ENCODE measurements around the gene OR6V1. TPM values are rescaled to one million over a fixed set of nuclear protein-coding genes. Genes with fewer than 3 reads are reported as not detected.

OR6V1 gene
- total RNA-seq, 2 experiments from 2014 or later = not detected

GRCh38 chr7:143018931-143019330, 33.2 kb upstream of the OR6V1 start:
- DNase-seq (no peak), ATAC-seq (ENCODE audit: poor library complexity) (no peak)
- Mint-ChIP-seq H3K9me3 (peaks cover 2% of the 10 kb centered on the region), H3K36me3 (ENCODE audit: low read depth) (no peaks in the 10 kb centered on the region), H3K27me3 (peaks cover 16% of the 10 kb centered on the region), H3K27ac (no peak overlapping the region), H3K4me3 (no peak overlapping the region), H3K4me1 (ENCODE audit: low read depth) (no peaks in the 10 kb centered on the region)
- Histone ChIP-seq H3K27me3 (ENCODE audit: control insufficient read depth in 1 of 2, insufficient read depth in 2 of 2, low read length in 2 of 2) (peaks cover 0 to 12% of the 10 kb centered on the region in 2 experiments), H3K4me1 (ENCODE audit: insufficient read depth, low read length) (no peaks in the 10 kb centered on the region), H3K4me3 (ENCODE audit: low read length) (no peak overlapping the region), H3K36me3 (ENCODE audit: insufficient read depth, low read length) (no peaks in the 10 kb centered on the region), H3K9me3 (ENCODE audit: control insufficient read depth in 1 of 2, insufficient read depth in 1 of 2, low read length in 2 of 2) (no peaks in the 10 kb centered on the region), H3K27ac (ENCODE audit: low read depth in 1 of 2, low read length in 2 of 2) (no peak overlapping the region)
- intact Hi-C loops (cut with DNase I, micrococcal nuclease) = no loop called here
- POLR2A ChIA-PET = no interaction called here
- TF ChIP-seq CTCF (IDR thresholded peaks at IDR 0.05) = no peak
- CTCF ChIA-PET = interaction anchor here (0.8 to 2.5 kb wide), 3 partner anchors 10 to 196 kb away, joined by 3 to 13 read pairs (median 4); no protein-coding TSS in a partner anchor

GRCh38 chr7:143023047-143023446, 29.1 kb upstream of the OR6V1 start:
- CTCF ChIA-PET = interaction anchor here (0.7 to 0.8 kb wide), 2 partner anchors 15 to 20 kb away, joined by 3 to 5 read pairs; no protein-coding TSS in a partner anchor
- H3K27ac ChIP-seq (ENCODE audit: low read depth in 1 of 2, low read length in 2 of 2) = no peak overlapping the region
- H3K4me3 Mint-ChIP-seq = no peak overlapping the region
- DNase-seq (no peak), ATAC-seq (ENCODE audit: poor library complexity) (no peak)
- no peak overlapping the region for H3K4me3 ChIP-seq (ENCODE audit: low read length)
- no peaks in the 10 kb centered on the region for H3K27me3 ChIP-seq (ENCODE audit: control insufficient read depth in 1 of 2, insufficient read depth in 2 of 2, low read length in 2 of 2)
- no peak overlapping the region for H3K27ac Mint-ChIP-seq
- no peaks in the 10 kb centered on the region for H3K36me3 Mint-ChIP-seq (ENCODE audit: low read depth)
- POLR2A ChIA-PET = no interaction called here
- peaks cover 28% of the 10 kb centered on the region for H3K27me3 Mint-ChIP-seq
- peaks cover 2% of the 10 kb centered on the region for H3K9me3 Mint-ChIP-seq
- no peaks in the 10 kb centered on the region for H3K4me1 ChIP-seq (ENCODE audit: insufficient read depth, low read length)
- H3K9me3 ChIP-seq (ENCODE audit: control insufficient read depth in 1 of 2, insufficient read depth in 1 of 2, low read length in 2 of 2) = no peaks in the 10 kb centered on the region
- no peaks in the 10 kb centered on the region for H3K36me3 ChIP-seq (ENCODE audit: insufficient read depth, low read length)
- H3K4me1 Mint-ChIP-seq (ENCODE audit: low read depth) = no peaks in the 10 kb centered on the region
- no peak for TF ChIP-seq CTCF (IDR thresholded peaks at IDR 0.05)
- intact Hi-C loops (cut with DNase I, micrococcal nuclease) = no loop called here

- CTCF ChIA-PET = no interaction called here
Observed at GRCh38 chr7:143025371-143025770, 26.8 kb upstream of the OR6V1 start.

More at GRCh38 chr7:143025371-143025770, 26.8 kb upstream of the OR6V1 start:
- no peaks in the 10 kb centered on the region for H3K36me3 Mint-ChIP-seq (ENCODE audit: low read depth)
- intact Hi-C loops (cut with DNase I, micrococcal nuclease) = no loop called here
- DNase-seq = no peak
- TF ChIP-seq CTCF (IDR thresholded peaks at IDR 0.05) = no peak
- Histone ChIP-seq H3K4me3 (ENCODE audit: low read length) (no peak overlapping the region), H3K27me3 (ENCODE audit: control insufficient read depth in 1 of 2, insufficient read depth in 2 of 2, low read length in 2 of 2) (peaks cover 4 to 14% of the 10 kb centered on the region in 2 experiments), H3K36me3 (ENCODE audit: insufficient read depth, low read length) (no peaks in the 10 kb centered on the region), H3K4me1 (ENCODE audit: insufficient read depth, low read length) (no peaks in the 10 kb centered on the region), H3K9me3 (ENCODE audit: control insufficient read depth in 1 of 2, insufficient read depth in 1 of 2, low read length in 2 of 2) (no peaks in the 10 kb centered on the region), H3K27ac (ENCODE audit: low read depth in 1 of 2, low read length in 2 of 2) (no peak overlapping the region)
- no peaks in the 10 kb centered on the region for H3K9me3 Mint-ChIP-seq
- H3K27ac Mint-ChIP-seq = no peak overlapping the region
- no peaks in the 10 kb centered on the region for H3K4me1 Mint-ChIP-seq (ENCODE audit: low read depth)
- POLR2A ChIA-PET = no interaction called here
- H3K4me3 Mint-ChIP-seq = no peak overlapping the region
- no peak for ATAC-seq (ENCODE audit: poor library complexity)
- peaks cover 38% of the 10 kb centered on the region for H3K27me3 Mint-ChIP-seq
